Measurements from ENCODE around the gene CLSTN2. TPM values are rescaled to one million over a fixed set of nuclear protein-coding genes. Genes with fewer than 3 reads are reported as not detected.

Gene CLSTN2
- total RNA-seq, 4 donors from 2014 or later, result 13.4 to 21.3 (median 19.4) TPM

DNA sequence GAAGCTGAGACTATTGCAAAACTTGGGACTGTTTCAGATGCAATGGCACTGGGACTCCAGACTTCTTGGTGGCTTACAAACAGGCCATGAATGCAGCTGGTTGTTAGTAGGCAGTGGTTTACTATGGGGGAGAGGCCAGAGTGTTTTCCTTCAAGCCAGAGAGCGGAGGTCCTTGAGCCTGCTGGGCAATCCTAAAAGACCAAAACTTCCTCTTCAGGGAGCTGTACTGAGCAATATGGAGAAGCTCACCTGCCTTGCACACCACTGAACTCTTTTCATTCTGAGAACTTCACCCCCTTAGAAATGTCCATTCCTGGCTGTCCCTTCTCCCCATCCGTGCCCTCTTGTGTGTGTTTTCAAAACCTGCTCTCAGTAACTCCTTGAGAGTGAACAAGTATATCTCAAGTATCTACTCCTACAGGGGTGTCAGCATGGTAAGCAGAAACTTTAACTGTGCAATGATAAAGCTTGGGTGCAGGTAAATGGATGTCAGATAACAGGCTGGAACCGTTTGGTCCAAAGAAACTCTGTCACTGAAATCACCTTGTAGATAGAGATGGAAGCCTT, 213.9 kb downstream of the CLSTN2 start:
- no peak for DNase-seq (ENCODE audit: low spot score in 2 of 2)
- H3K4me3 ChIP-seq, result no peak overlapping the region
- WGBS, 2 donors, result 87 to 90% methylated on average over 3 of the region's 3 CpGs

DNA sequence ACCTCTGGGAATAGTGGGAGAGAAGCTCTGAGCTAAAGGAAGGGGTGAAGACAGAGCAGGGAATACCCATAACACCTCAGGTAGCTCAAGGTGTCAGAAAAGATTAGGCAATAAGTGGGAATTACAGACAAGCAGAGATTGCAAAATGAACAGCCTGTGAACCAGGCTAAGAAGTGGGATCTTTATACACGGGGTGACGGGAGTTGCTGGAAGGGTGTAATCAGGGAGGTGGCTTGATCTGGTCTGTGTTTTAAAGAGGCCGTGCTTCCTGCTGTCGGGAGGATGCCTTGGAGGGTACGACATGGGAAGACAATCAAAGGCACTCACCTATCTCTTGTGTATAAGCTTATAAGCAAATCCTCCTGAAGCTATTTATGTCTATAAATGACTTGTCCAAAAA, 216.3 kb downstream of the CLSTN2 start:
- no peak for TF ChIP-seq POLR2A (IDR thresholded peaks at IDR 0.05)
- TF ChIP-seq, protein P1, sequence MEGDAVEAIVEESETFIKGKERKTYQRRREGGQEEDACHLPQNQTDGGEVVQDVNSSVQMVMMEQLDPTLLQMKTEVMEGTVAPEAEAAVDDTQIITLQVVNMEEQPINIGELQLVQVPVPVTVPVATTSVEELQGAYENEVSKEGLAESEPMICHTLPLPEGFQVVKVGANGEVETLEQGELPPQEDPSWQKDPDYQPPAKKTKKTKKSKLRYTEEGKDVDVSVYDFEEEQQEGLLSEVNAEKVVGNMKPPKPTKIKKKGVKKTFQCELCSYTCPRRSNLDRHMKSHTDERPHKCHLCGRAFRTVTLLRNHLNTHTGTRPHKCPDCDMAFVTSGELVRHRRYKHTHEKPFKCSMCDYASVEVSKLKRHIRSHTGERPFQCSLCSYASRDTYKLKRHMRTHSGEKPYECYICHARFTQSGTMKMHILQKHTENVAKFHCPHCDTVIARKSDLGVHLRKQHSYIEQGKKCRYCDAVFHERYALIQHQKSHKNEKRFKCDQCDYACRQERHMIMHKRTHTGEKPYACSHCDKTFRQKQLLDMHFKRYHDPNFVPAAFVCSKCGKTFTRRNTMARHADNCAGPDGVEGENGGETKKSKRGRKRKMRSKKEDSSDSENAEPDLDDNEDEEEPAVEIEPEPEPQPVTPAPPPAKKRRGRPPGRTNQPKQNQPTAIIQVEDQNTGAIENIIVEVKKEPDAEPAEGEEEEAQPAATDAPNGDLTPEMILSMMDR (IDR thresholded peaks at IDR 0.05), result no peak
- TF ChIP-seq EP300 (IDR thresholded peaks at IDR 0.05), result no peak
- H3K36me3 ChIP-seq, result no peaks in the 10 kb centered on the region
- no peaks in the 10 kb centered on the region for H3K27me3 ChIP-seq
- WGBS, 2 donors, result 83 to 86% methylated on average over 5 of the region's 5 CpGs
- no peak for DNase-seq (ENCODE audit: low spot score in 2 of 2)
- no peak overlapping the region for H3K27ac ChIP-seq
- H3K4me3 ChIP-seq, result no peak overlapping the region
- no peaks in the 10 kb centered on the region for H3K4me1 ChIP-seq
- no peaks in the 10 kb centered on the region for H3K9me3 ChIP-seq

More for the DNA sequence above, 213.9 kb downstream of the CLSTN2 start:
- Histone ChIP-seq H3K27me3 (no peaks in the 10 kb centered on the region), H3K27ac (no peak overlapping the region), H3K36me3 (no peaks in the 10 kb centered on the region), H3K9me3 (no peaks in the 10 kb centered on the region), H3K4me1 (no peaks in the 10 kb centered on the region)
- TF ChIP-seq POLR2A (IDR thresholded peaks at IDR 0.05) (no peak), EP300 (IDR thresholded peaks at IDR 0.05) (no peak)
- TF ChIP-seq, protein P1 (IDR thresholded peaks at IDR 0.05), result no peak

DNA sequence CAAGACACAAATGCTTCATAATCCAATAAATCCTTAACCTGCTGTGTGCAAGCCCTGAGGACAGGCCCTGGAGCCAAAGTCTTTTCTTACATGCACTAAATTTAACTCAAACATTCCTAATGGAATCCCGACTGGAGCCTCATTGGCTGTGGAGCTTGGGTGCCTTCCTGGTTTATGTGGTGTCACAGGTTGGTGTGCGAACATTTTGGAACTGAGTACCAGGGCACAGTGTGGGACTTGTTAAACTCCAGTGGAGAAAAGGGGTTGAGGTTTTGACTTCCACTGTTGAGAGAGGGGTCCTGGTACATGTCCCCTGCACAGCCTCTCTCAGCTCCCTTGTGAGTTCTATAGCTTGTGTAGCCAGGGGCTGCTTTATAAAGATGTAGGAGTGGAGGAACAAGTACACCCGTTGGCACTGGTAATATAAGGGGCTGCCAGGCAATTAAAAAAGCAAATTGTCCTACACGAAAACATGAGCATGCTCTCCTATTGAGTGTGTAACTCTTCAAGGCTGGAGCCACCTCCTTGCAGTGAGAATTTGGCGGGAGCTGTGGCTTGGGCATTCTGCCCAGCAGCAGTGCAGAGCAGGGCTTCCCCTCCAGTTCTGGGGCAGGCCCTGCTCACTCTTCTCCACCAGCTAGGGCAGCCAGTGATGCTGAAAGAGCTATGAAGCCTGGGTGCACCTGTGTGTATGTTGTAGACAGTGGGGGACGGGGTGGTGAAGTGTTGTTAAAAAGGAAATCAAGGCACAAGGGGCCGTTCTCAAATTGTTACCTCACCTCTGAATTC, 218.1 kb downstream of the CLSTN2 start:
- H3K36me3 ChIP-seq, result no peaks in the 10 kb centered on the region
- WGBS, 2 donors, result 74 to 76% methylated on average over 6 to 7 of the region's 7 CpGs
- H3K27me3 ChIP-seq, result no peaks in the 10 kb centered on the region
- no peak for DNase-seq (ENCODE audit: low spot score in 2 of 2)
- H3K4me3 ChIP-seq, result no peak overlapping the region
- TF ChIP-seq POLR2A (IDR thresholded peaks at IDR 0.05) (no peak), EP300 (IDR thresholded peaks at IDR 0.05) (no peak)
- TF ChIP-seq, protein P1 (IDR thresholded peaks at IDR 0.05), result no peak
- no peaks in the 10 kb centered on the region for H3K9me3 ChIP-seq
- peaks cover 0 to 3% (median 0%) of the 10 kb centered on the region in 4 donors for H3K4me1 ChIP-seq
- H3K27ac ChIP-seq, result no peak overlapping the region

DNA sequence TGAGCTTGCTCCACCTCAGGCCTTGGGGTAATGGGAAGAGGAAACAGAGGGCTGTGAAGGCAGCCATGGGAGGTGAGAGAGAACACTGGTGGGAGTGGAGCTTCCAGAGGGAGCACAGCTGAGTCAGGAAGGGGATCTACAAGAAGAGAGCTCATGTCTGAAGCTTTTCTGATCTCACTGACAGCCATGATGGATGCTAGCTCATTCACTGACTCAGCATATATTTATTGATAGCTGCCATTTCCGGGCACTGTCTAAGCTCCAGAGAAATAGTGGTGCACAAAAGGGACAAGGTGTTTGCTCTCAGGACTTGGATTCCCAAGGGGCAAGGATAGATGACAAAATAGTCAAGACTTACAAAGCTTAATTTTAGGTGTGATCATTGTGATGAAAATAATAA, 218.8 kb downstream of the CLSTN2 start:
- Histone ChIP-seq H3K27ac (no peak overlapping the region), H3K36me3 (no peaks in the 10 kb centered on the region), H3K4me3 (no peak overlapping the region), H3K4me1 (peaks cover 0 to 3% (median 0%) of the 10 kb centered on the region in 4 donors), H3K9me3 (no peaks in the 10 kb centered on the region), H3K27me3 (no peaks in the 10 kb centered on the region)
- DNase-seq (ENCODE audit: low spot score in 2 of 2), result no peak
- TF ChIP-seq EP300 (IDR thresholded peaks at IDR 0.05), result no peak
- TF ChIP-seq, protein P1 (IDR thresholded peaks at IDR 0.05), result no peak
- TF ChIP-seq POLR2A (IDR thresholded peaks at IDR 0.05), result no peak
- 75 to 87% methylated on average over 1 of the region's 1 CpG for WGBS, 2 donors

DNA sequence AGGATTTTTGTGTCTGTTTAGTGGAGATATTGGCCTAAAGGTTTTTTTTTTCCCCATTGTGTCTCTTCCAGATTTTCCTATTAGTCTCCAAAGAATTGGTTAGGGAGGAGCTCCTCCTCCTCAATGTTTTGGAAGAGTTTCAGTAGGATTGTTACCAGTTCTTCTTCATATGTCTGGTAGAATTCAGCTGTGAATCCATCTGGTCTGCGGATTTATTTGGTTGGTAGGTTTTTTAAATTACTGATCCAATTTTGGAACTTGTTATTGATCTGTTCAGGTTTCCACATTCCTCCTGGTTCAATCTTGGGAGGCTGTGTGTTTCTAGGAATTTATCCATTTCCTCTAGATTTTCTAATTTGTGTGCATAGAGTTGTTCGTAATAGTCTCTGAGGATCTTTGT, 222.2 kb downstream of the CLSTN2 start:
- H3K4me1 ChIP-seq, result peaks cover 0 to 3% (median 0%) of the 10 kb centered on the region in 4 donors
- no peak for TF ChIP-seq EP300 (IDR thresholded peaks at IDR 0.05)
- no peak for TF ChIP-seq POLR2A (IDR thresholded peaks at IDR 0.05)
- TF ChIP-seq, protein P1 (IDR thresholded peaks at IDR 0.05), result no peak
- no peaks in the 10 kb centered on the region for H3K27me3 ChIP-seq
- H3K27ac ChIP-seq, result no peak overlapping the region
- no peak overlapping the region for H3K4me3 ChIP-seq
- H3K36me3 ChIP-seq, result no peaks in the 10 kb centered on the region
- 74 to 81% methylated on average over 2 of the region's 2 CpGs for WGBS, 2 donors
- no peaks in the 10 kb centered on the region for H3K9me3 ChIP-seq
- DNase-seq (ENCODE audit: low spot score in 2 of 2), result no peak

Data from tibial nerve (tissue), 4 donors.